ENCODE data around the gene GFI1B.
"Not testable (repeated sequence)": the region's sequence is repeated elsewhere in the genome, so short reads cannot be mapped to it uniquely, and the experiment has no call there.

Gene GFI1B

DNA sequence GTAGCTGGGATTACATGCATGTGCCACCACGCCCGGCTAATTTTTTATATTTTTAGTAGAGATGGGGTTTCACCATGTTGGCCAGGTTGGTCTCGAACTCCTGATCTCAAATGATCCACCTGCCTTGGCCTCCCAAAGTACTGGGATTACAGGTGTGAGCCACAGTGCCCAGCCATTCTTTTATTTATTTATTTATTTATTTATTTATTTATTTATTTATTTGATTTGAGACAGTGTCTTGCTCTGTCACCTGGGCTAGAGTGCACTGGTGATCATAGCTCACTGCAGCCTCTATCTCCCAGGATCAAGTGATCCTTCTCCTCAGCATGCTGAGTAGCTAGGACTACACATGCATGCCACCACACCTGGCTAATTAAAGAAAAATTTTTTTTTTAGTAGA, 10.6 kb upstream of the GFI1B start:
- DNase-seq (ENCODE audit: low read depth in 2 of 2): not testable (repeated sequence)

DNA sequence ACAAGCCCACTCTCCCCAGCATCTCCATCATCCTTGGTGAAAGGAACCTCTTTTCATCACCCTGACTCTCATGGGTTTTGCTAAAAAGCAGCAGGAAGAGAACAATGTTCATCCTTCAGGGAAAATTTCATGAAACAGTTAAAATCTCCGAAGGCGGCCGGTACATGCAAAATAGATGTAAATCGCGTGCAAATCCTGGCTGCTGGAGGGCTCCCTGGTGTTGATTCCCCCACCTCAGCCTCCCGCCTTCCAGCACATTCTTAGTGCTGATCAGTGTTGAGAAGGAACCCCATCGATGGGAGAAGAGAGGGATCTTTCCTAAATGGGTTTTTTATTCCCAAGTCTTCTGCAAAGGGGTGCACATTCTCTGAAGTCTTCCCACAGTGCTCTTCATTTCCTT, 8.7 kb upstream of the GFI1B start:
- no peak for DNase-seq (ENCODE audit: low read depth in 2 of 2)

DNA sequence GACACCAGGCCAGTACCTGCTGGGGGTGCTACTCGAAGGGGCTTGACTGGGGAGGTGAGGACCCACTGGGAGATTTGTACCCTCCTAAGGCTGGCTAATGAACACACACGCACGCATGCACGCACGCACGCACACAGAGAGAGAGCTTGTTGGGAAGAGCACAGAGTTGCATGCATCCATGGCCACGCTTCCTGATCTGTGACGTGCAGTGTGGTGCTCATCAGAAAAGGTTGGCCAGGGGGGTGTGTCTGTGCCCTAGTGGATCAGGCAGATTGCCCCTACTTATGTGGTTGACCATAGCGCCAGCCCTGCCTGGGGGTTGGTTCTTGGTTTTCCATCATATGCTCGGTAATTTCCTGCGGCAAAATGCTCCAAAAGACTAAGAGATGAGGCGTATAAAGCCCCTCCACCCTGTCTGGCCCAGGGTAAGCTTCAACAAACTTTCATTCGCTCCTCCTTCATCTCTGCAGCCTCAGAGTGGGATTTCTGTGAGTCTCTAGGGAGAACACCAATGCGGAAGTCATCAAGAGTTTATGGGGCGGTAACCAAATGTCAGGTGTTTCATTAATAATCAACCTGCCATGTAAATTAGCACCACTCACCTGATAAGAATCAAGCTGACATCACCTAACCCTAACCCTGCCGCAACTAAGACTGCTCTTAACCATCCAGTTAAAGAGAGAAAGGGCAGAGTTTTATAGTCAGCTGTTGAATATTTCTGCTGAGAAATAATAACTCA, 8.0 kb upstream of the GFI1B start:
- DNase-seq (ENCODE audit: low read depth in 2 of 2): no peak

DNA sequence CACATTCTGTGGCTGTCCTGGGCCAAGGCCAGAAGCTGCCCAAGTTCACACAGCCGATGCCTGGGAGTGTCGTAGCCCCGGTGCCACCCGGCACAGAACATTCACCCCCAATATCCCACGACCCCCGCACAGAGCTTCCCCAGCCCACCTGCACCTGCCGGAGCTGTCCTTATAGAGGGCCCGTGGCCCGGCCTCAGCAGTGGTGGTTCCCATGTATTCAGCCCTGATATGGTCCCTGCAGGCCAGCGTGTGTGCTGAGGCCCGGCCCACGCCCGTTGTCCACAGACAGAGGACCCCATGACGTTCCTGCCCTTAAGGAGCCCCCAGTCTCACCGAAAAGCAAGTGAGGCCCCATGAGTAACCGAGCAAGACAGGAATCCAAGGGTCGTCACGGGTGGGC, 5.3 kb upstream of the GFI1B start:
- DNase-seq (ENCODE audit: low read depth in 2 of 2): no peak

DNA sequence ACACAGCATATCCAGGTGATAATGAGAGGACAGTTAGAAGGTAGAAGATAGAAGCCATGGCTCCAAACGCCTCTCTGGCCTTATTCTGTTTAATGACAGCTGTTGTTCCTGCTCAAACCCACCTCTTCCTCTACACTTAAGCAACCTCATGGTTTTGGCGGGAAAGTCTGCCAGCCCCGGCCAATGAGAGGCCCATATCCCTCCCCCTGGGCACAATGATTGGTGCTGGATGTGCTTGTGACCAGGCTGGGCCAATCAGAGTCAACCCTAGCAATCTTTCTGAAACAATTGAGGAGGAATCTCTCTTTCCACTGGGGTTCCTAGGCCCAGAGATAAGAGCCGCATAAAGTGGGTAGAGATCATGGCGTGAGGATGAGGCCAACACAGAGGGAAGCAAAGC, 4.8 kb upstream of the GFI1B start:
- no peak for DNase-seq (ENCODE audit: low read depth in 2 of 2)

DNA sequence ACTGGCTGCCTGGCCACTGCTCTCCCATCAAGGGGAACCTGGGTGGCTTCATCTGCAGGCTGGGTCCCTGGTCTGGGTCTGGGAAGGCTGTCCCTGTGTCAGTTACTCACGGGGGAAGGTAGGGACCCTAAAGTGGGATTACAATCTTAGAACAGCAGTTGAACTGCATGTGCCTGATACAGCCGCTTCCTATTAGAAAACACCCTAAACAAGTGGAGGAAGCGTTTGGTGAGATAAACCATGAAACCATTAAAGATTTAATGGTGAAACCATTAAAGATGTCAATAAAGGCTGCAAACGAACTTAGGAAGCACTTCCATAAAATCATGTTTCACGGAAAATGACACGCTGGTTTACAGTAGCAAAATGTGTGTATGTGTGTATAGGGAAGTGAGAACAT, 2.5 kb upstream of the GFI1B start:
- DNase-seq (ENCODE audit: low read depth in 2 of 2): no peak

DNA sequence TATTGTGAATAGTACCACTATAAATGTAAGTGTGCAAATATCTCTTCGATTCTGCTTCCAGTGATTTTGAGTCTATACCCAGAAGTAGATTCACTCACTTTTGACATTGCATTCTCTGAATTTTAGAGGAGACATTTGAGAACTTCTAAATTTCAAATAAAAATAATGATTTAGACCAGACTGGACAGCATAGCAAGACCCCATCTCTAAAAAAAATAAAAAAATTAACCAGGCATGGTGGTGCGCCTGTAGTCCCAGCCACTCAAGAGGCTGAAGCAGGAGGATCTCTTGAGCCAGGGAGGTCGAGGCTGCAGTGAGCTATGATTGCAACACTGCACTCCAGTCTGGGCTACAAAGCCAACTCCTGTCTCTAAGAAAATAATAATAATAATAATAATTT, 1.9 kb upstream of the GFI1B start:
- no peak for DNase-seq (ENCODE audit: low read depth in 2 of 2)

DNA sequence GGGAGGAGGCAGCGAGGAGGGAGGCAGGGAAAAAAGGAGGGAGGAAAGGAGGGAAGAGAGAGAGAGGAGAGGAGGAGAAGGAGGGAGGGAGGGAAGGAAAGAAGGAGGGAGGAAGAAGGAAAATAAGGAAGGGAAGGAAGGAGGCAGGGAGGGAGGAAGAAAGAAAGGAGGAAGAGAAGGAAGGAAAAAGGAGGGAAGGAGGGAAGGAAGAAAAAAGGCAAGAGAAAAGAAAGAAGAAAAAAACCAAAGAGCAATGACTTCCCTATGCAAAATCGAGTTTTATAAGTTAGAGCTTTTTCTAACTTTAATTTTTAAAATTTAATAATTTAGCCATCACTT, 413 bp upstream of the GFI1B start:
- no peak for DNase-seq (ENCODE audit: low read depth in 2 of 2)

DNA sequence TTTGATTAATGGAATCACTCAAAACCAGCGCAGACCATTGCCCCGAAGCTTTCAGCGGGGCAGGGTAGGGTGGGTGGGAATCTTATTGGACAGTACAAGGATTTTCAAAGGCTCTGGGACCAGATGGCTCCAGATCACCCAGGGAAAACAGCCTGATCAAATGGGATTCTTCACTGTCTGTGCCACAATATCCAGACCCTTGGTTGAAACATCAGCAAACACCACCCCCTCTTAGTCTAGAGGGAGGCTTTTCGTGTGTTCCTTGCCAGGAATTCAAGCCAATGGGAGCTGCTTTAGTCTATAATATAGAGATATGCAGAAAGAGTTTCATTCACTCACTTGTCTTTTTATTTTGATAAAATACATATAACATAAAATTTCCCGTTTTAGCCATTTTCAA, 1.7 kb downstream of the GFI1B start:
- no peak for DNase-seq (ENCODE audit: low read depth in 2 of 2)

DNA sequence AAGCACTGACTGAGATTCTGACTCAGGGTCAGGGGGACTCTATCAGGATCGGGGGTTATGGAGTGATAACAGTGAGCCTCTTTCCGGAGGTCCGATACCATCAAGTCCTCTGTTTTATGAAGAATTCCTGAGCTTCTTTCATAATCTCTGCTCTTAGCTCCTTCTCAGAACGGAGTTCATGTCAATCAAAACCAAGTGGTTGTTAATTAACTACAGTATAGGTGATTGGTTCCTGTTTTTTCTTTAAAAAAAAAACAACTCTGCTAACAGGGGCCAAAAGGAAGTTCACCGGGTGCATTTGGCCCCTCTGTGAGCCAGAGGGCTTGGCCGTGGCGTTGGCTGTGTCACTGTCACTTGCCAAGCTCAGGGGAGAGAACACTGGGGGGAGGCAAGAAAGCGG, 4.0 kb downstream of the GFI1B start:
- DNase-seq (ENCODE audit: low read depth in 2 of 2): no peak

DNA sequence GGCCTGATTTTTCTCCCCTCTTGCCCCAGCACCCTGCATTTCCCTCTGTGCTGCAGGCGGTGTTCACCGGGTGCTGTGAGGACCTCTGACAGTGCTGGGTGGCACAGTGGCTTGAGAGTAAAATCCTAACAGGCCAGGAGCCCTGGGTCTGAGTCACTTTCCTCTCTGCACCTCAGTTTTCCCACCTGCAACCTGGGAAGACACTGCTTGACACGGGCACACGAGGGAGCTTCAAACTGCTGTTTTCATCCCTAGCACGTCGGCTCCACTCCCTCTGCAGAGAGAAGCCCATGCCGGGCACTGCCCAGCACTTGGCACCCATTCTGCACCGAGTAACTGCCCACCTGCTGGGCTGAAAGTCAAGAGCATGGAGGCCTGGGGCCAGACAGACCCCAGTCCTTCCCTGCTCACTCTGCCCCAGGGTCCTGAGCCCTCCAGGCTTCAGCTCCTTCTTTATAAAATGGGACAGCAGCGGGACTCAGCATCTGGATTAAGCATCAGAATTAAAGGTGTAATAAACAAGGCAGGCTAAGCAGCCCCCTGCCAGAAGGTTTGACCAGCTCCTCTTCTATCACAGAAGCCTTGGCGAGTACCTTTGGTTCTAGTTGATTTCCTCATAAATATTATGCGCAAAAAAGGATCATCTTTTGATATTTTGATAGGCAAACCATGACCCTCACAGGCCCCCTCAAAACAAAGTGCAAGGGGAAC, 5.2 kb downstream of the GFI1B start:
- DNase-seq (ENCODE audit: low read depth in 2 of 2): no peak

DNA sequence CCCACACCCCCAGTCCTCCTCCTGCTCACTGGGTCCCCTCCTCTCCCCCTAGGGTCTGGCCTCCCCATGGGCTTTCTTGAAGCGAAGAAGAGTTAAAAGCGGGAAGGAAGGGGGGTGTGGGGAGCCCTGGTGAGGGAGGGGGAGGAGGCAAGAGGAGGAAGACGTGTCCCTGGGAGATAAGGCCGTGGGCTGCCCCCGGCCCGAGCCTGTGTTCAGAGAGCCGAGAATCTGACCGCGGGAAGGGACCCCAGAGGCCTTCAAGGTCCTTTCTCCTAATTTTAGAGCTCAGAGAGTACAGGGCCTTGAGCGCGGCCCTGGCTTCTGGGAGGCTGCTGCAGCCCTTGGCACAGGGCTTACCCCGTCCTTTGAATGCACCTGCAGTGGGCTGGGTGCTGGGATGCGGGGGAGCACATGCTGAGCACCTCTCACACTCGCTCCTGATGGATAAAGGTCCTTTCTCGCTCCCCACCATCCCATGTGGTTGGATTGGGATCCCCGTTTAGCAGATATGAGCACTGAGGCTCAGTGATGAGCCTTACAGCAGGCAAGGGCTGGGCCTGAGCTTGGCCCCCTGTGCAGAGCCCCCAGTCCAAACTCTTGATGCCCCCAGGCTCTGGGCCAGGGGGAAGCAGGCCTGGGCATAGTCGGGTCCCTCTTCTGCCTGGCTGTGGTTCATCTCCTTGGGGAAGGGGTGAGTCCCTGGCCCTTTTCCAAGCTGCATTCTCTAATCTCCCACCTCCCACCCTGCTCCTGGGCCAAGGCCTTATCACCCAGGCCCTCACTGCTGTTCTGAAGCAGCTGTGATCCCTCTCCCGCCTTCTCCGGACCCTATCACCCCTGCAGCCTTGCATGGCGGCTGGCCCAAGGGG, 5.9 kb downstream of the GFI1B start:
- no peak for DNase-seq (ENCODE audit: low read depth in 2 of 2)

DNA sequence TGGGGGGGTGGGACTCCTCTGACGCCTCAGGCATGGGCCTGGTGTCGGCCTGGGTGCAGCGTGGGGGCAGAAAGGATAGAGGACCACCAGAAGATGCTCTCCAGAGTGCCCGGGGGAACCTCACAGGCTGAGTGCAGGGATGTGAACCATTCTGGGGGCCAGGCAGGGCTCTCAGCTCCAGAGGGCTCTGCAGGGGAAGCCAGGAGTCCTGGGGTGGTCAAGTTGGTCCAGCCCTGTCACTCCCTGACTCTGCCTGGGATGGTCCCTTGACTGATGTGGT, 6.5 kb downstream of the GFI1B start:
- no peak for DNase-seq (ENCODE audit: low read depth in 2 of 2)

DNA sequence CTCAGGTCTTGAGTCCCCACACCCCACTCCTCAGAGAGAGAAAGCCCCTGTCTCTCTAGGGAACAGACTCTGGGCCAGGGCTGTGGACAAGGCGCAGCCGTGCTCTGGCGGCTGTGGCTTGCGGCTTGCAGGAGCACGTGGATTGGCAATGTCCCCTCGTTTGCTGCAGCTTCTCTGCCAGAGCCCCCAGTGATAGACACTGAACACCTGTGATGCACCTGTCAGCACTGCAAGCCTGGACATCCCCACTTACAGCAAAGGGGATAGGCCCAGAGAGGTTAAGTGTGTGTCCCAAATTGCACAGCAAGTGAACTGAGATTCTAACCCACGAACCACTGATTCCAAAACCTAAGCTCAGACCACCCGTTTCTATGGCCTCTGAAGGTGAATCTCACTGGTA, 7.0 kb downstream of the GFI1B start:
- no peak for DNase-seq (ENCODE audit: low read depth in 2 of 2)

DNA sequence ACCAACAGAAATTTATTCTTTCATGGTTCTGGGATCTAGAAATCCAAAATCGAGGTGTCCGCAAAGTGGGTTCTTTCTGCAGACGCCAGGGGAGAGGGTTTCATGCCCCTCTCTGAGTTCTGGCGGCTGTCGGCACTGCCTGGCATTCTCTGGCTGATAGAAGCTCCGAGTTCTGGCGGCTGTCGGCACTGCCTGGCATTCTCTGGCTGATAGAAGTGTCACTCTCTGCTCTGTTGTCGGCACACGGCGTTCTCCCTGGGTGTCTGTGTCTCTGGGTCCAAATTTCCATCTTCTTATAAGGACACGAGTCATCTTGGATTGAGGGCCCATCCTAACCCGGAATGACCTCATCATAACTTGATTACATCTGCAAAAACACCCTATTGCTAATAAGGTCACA, 7.6 kb downstream of the GFI1B start:
- DNase-seq (ENCODE audit: low read depth in 2 of 2): no peak

DNA sequence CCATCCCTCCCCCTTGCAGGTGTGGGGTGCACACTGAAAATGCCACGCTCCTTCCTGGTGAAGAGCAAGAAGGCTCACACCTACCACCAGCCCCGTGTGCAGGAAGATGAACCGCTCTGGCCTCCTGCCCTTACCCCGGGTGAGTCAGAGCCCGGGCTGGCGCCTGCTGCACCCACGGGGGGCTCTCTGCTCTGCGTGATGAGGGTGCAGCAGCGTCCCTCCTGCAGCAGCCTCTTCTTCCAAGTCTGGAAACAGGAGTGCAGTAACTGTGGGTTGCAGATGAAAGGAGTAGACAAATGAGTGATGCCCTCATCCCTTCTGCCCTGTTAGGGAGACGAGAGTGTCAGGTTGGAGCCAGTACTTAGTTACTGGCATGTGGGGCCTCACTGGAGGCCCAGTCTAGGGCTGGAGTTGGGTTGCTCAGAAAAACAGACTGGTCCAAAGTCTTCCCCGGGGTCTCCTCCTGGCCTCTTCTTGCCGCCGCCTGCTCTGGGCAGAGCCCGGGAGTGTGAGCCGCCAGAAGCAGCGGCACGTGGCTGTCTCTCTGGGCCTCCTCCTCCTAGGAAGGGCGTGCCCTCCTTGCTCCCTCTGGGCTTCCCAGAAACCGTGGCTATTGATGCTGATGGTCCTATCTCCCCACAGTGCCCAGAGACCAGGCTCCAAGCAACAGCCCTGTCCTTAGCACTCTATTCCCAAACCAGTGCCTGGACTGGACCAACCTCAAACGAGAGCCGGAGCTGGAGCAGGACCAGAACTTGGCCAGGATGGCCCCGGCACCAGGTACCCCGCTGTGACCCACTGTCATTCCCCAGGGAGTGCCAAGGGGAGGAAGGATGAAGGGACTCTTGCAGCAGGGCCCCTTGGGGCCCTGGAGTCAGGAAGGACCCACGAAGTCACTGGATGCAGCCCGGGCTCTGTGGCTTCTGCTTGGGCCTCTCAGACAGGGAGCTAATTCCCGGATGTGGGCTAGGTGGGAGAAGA, 8.4 kb downstream of the GFI1B start:
- no peak for DNase-seq (ENCODE audit: low read depth in 2 of 2)

DNA sequence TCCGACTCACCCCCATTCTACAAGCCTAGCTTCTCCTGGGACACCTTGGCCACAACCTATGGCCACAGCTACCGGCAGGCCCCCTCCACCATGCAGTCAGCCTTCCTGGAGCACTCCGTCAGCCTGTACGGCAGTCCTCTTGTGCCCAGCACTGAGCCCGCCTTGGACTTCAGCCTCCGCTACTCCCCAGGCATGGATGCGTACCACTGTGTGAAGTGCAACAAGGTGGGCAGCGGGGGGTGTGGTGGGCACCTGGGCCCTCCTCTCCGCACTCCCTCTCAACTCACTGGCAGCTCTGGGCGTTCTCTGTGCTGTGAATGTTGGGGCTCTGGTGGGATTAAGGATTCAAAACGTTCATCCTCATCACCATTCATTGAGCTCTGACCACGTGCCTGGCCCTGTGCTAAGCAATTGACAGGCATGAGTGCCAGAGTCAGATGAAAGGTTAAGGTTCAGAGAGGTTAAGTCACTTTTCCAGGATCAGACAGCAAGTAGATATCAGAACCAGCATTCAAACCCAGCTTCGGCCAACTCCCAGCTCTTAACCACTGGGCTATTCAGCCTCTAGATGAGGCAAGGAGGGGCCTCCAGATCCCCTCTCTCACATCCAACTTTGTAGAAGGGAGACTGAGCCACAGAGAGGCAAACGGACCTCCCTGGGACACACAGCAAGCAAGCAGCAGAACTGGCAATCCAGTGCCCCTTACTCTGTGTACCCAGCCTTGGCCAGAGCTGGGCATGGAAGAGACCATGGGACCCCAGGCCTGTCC, 9.9 kb downstream of the GFI1B start:
- DNase-seq (ENCODE audit: low read depth in 2 of 2): no peak

DNA sequence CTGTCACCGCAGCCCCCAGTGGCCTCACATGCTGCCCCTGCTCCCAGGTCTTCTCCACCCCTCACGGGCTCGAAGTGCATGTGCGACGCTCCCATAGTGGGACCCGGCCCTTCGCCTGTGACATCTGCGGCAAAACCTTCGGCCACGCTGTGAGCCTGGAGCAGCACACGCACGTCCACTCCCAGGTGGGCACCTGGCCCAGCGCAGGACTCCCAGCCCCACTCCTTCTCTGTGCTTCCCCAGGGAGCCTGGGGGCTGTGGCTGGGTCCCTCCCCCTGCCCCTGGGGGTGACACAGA, 10.5 kb downstream of the GFI1B start:
- DNase-seq (ENCODE audit: low read depth in 2 of 2): no peak

DNA sequence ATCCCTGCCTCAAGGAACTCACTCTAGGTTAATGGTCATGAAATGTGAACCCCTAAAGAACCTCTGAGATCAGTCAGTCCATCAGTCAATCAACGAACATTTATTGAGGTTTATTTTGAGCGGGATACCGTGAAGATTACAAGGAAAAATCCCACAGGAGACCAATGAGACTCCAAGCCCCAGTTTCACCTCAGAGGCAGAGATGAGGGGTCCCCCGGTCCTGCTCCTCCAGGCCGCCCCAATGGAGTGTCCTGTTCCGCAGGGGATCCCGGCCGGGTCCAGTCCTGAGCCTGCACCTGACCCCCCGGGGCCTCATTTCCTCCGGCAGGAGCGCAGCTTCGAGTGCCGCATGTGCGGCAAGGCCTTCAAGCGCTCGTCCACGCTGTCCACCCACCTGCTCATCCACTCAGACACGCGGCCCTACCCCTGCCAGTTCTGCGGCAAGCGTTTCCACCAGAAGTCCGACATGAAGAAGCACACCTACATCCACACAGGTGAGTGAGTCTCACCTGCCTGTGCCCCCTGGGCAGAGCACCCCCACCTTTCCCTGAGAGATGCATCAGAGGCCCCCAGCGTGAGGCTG, 11.0 kb downstream of the GFI1B start:
- no peak for DNase-seq (ENCODE audit: low read depth in 2 of 2)

DNA sequence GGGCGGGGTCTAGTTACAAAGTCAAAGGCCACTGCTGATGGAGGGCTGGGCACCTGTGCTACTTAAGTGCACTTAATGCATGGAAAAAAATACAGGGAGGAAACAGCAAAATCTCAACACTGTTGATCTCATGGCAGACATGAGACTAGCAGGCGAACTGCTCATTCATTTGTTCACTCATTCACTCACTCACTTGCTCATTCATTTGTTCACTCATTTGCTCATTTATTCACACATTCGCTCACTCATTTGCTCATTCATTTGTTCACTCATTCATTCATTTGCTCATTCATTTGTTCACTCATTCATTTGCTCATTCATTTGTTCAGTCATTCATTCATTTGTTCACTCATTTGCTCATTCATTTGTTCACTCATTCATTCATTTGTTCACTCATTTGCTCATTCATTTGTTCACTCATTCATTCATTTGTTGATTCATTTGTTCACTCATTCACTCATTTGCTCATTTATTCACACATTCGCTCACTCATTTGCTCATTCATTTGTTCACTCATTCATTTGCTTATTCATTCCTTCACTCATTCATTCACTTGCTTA, 11.6 kb downstream of the GFI1B start:
- not testable (repeated sequence) for DNase-seq (ENCODE audit: low read depth in 2 of 2)

DNA sequence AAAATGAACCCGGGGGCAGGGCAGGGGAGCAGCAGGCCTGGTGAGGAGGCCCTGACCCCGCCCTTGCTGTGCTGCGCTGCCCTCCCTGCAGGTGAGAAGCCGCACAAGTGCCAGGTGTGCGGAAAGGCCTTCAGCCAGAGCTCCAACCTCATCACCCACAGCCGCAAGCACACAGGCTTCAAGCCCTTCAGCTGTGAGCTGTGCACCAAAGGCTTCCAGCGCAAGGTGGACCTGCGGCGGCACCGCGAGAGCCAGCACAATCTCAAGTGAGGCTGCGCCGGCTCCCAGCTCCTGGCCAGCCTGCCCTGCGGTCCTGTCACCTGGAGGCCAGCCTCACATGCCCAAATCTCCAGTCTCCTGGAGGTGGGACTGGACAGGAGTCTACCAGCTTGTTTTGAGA, 12.3 kb downstream of the GFI1B start:
- DNase-seq (ENCODE audit: low read depth in 2 of 2): no peak

Data from activated CD4-positive, alpha-beta T cell treated with anti-CD3 and anti-CD28 coated beads for 24 hours (primary cell).